Medulla oblongata (tissue), 1 donor: Measurements from ENCODE around the gene LPAR6.
"Not testable (repeated sequence)": the region's sequence is repeated elsewhere in the genome, so short reads cannot be mapped to it uniquely, and the experiment has no call there.

Experiments
- DNase-seq: peaks from one replicate; pipeline ENCODE4 v3.0.0-alpha.2; 2015; ENCODE audit errors: extremely low spot score

Gene LPAR6, protein sequence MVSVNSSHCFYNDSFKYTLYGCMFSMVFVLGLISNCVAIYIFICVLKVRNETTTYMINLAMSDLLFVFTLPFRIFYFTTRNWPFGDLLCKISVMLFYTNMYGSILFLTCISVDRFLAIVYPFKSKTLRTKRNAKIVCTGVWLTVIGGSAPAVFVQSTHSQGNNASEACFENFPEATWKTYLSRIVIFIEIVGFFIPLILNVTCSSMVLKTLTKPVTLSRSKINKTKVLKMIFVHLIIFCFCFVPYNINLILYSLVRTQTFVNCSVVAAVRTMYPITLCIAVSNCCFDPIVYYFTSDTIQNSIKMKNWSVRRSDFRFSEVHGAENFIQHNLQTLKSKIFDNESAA

DNA sequence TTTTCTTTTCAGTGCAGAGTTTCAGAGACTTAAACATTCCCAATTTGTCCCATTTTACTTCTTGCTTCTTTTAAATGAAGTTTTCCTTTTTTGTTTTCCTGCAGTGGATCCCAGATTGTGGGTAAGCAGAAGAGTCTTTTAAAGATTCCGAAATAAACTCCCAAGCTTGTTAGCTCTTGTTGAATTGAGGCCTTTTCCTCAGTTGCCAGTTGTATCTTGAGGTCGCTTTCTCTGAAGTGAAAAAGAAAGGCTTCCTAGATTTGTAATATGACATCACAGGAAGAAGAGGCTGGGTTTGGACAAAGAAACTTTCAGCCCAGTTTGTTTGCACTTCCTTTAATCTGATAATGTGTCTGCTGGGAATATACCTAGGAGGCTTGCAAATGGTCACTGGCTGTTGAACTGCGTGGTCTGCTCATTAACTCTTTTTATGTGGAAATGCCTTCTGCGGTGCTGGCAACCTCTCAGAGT, at the start of gene LPAR6:
LPAR6 (minus strand) TSS at position 233 of the 471 bp plus-strand sequence. CDS start 690 bp downstream, outside the sequence.
- peak; percentile 91 for DNase-seq

DNA sequence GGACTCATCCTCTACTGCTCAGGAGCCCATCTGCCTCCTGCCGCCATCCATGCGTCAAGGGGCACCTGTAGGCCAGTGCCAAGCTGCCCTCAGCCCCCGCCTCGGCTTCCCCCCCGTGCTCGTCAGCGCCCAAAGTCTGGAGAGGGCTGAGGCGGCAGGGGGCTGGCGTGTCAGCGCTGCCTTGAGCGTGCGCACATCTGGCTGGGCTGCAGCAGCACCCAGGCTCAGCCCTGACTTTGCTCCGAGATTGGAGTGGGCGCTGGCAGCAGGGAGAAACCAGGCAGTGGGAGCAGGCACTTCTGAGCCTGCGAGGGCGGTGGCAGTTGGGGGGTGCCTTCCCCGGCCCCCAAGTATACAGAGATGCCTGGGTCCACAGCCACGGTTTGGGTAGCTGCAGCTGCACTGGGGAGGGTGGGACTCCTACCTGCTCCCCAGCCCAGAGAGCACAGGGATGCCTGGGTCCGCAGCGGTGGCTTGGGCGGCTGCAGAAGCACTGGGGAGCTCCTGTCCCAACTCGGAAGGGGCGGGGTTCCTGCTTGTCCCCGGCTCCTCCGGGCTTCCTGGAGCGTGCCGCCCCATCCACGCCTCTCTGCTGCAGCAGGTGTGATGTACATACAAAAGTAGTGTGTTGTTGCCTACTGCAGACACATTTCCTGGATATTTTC, 44.8 kb upstream of the LPAR6 start:
- DNase-seq, result no peak

DNA sequence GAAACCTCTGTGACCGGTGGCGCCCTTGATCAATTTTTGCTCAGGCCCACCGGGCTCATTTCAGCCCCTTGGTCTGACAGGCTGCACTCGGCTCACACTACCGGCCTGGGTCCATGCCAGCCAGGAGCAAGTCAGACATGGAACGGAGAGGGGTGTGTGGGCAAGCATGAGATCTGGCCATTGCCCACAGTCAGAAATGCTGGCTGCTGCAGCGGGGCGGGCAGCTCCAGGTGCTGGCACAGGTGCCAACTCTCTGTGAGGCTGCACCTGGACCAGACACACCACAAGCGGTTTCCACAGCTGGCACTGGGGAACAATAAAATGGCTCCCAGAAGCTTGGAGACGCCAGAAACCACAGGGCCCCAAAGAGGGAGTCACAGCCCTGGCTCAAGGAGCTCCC, 43.6 kb upstream of the LPAR6 start:
- DNase-seq, result no peak

DNA sequence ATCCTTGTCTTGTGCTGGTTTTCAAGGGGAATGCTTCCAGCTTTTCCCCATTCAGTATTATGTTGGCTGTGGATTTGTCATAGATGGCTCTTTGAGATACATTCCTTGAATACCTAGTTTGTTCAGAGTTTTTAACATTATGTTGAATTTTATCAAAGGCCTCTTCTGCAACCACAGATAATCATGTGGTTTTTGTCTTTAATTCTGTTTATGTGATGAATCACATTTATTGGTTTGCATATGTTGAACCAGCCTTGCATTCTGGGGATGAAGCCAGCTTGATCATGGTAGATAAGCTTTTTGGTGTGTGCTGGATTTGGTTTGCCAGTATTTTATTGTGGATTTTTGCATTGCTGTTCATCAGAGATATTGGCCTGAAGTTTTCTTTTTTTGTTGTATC, 38.3 kb upstream of the LPAR6 start:
- DNase-seq, result not testable (repeated sequence)

DNA sequence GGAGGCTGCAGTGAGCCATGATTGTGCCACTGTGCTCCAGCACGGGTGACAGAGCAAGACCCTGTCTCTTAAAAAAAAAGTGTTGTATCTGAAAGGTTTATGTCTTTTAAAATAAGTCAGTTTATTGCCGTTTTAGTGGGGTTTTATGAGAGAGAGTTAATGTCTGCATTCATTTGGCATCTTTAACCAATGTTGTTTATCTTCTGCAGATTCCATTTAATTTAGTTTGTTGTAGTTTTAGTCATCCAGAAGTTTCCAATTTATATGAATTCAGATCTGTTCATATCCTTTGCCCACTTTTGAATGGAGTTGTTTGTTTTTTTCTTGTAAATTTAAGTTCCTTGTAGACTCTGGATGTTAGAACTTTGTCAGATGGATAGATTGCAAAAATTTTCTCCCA, 36.7 kb upstream of the LPAR6 start:
- no peak for DNase-seq

DNA sequence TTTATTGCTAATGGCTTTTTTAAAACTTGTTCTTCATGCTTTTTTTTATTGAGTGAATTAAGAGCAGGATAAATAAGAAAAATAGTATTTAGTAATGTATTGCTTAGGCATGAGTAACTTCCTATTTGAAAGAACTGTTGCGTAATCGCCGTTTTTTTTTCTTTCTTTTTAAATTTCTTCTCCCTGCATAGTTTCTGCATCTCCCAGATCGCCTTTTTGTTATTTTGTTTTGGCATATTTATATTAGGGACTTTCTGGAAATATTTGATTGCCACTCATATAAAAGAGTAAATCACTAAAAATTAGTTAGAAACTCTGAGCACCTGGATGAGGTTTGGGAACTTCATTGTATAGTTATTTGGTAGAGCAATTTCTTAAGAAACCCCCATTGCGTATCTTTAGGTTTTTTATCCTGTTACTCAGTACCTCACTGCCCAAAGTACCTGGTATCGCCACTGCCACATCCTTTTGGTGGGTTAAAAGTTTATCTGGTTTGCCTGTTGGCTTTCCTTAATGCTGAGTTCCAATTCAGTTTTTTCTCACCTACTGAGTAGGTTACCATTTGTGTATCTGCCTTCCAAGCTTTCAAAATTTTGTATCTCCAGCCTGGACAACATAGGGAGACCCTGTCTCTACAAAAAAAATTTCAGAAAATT, 36.2 kb upstream of the LPAR6 start:
- DNase-seq, result peak; percentile 35

DNA sequence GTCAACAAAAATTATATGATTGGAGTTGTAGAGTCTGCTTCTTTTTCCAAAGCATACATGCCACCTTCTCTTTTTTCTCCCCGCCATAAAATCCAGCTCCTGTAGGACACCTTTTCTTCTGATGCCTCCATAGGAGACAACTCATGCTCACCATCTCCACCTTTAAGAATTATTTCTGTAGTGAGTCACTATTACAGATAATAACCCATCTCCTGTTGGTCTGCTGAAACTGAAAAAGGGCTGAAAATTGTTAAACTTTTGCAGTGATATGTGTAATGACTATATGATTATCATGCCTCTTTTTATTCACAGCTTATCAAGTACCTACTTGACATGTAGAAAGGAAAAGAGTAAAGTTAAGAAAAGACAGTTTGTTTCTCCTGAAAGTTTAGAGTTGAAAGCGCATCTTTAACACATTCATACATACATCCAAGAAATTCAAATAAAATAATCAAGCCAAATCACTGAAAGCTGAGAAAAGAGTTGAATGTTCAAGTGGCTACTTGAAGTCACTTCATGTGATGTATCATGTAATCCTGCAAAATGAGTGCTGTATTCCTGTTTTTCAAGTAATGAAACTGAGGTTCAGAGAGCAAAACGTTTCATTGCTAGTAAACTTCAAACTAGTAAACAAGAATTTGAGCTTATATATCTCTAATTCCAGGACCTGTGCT, 35.5 kb upstream of the LPAR6 start:
- no peak for DNase-seq

DNA sequence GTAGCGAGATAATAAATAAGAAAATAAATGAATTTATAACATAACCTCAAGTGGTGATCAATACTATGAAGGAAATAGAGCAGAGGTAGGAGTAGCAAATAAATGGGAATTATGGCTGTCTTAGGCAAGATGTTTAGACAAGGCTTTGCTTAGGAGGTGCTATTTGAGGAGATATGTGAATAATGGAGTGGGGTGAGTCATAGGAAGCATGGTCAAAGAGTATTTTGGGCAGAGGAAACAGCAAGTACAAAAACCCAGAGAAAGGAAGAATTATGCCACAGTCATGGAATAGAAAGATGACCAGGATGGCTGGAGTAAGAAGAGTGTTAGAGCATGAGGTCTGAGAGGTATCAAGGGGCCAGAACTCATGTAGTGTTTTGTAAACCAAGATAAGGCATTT, 33.6 kb upstream of the LPAR6 start:
- DNase-seq, result no peak

DNA sequence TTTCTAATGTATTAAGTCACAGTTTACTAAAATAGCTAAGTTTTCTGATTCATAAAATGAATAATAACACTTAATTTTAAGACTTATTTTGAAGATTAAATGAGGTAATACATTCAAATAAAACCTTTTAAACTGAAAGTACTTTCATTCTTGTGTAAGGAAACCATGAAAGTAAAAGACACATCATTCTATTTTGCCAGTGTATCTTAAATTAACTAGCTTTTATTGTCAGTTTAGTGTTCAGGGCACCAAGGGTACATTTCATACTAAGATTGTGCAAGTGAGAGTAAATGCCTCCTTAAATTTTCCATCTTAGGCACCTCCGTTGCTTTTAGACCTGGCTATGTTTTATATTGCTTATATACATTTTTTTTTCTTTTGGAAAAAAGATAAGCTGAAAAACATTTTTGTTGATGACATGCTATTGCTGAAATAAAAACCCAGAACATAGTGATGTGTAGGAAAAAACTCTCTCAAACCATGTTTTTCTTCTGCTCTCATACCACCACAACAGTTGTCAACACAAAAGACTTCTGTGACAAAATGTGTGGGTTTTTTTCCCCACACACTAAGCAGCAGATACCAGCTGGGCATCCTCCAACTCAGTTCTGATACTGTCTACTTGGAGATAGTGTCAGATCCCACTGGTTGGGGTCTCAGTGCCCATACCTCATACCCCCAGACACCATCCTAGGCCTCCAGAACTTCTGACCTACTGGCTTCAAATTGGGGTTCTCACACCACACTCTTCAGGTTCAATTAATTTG, 30.7 kb upstream of the LPAR6 start:
- DNase-seq, result no peak

DNA sequence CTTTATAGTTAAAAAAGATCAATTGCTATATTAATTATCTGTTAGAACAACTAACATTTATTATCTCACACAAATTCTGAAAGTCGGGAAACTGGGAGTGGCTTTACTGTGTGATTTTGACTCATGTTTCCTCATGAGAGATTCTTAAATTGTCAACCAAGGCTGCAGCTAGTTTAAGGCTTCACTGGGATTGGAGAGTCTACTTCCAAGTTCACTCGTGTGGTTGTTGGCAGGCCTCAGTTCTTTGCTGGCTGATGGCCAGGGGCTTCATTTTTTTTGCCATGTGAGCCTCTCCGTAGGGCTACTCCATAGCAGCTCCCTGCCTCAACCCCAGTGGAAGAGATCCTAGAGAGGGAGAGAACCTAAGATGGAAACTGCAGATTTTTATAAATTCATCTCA, 24.5 kb upstream of the LPAR6 start:
- DNase-seq, result peak; percentile 75

DNA sequence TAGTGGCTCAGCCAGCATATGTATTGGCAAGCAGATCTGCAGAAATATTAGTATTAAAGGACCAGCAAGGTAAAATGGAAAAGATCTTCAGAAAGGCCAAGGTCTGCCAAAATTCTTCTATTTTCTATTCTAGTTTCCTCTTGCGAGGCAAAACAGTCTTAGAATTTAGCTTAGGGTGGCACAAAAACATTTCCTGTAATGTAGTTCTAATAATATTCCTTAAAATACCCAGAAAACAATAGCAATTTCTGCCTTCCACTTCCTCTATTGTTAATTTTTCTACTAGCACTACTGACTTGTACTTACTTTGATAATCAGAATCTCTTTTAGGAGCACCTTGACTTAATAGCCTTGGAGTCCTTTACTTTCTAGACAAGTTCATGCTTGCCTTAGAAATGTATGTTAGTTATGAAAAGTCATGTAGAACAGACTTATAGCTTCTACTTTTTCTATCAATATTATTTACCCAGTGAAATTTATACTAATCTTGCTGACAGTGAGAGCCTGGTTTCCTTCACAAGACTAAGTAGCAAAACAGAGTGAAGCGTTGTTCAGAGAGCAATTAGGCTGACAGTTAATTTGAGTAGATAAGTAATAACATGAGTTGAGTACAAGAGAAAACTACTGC, 23.9 kb upstream of the LPAR6 start:
- peak; percentile 28 for DNase-seq

DNA sequence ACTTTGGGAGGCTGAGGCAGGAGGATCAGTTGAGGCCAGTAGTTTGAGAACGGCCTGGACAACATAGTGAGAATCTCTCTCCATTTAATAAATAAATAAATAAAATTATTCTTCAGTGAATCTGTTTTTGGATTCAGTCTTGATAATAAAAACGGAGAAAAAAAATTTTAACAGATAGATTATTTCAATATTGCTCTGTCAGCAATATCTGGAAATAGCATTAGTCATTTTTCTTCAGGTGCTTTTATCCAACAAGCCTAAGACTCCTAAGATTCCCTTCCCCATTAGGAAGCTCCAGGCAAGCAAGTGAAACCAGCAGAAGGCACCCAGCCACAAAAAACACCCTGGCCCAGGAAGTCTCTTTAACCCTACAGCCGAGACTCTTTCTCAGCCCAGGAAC, 21.3 kb upstream of the LPAR6 start:
- no peak for DNase-seq

DNA sequence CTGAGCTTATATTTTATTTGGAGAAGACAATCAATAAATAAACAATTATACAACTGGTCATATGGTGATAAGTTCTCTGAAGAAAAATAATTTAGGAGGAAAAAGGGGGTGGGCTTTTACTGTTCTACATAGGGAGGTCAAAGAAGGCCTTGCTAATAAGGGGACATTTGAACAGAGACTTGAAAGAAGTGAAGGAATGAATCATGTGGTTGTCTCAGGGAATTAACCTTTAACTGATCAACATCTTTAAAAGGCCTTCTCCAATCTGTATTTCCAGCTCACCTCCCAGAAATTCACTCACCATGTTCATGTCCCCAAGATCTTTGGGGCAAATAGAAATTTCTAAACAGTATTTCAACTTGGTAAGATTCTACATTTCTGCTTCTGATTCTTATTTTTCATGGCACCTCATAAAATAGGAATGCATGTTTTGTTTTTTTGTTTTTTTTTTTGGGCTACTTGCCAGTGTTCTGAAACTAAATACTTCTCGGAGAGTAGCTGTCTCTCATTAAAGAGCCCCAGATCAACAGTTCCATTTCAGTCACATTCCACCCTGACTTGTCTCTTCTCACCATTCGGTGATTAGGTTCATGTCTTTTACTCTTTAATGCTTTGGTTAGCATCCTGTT, 19.2 kb upstream of the LPAR6 start:
- DNase-seq, result peak; percentile 39

DNA sequence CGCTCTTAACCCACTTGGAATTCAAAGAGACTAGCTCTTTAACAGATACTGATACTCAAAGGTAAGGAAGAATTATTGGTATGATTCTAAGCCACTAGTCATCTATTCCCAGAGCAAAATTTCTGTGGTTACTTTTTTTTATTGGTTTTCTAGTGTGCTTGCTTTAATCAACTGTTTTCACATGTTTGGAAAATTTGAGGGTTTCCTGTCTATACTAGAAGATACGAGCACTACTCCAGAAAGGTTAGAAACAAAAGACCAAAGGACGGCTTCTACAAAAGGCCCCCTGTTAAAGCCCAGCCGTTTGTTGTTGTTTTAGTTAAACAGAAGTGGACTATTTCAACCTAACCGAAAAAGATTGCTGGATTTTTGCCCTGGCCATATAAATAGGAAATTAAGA, 18.5 kb upstream of the LPAR6 start:
- DNase-seq, result peak; percentile 52

DNA sequence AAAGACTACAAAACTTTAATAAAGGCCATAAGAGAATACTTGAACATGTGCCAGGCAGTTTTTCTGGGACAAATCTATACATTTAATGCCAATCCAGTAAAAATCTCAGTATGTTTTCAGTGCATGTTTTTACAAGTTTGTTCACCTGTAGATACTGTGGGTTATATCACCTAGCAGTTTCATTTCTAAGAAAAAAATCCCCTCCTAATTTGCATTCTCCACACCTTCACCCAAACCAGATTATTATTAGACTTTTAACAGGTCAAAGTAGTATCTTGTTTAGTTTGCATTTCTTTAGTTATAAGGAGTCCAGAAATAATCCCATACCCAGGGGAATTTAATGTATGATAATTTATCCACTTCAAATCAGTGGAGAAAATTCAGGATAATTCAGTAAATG, 17.0 kb upstream of the LPAR6 start:
- no peak for DNase-seq

DNA sequence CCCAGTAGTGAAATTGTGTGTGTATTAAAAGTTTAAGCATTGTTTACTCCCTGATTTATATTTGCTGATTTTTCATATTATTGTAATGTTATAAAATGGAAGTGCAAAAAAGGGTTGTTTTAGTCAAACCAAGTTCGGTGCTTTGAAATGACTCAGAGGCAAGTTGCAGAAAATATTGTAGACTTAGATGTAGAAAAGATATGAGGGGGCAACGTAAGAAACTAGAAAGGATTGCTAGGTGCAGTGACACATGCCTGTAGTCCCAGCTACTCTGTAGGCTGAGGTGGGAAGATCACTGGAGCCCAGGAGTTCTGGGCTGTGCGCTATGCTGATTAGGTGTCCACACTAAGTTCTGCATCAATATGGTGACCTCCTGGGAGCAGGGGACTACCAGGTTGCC, 16.1 kb upstream of the LPAR6 start:
- DNase-seq, result no peak

DNA sequence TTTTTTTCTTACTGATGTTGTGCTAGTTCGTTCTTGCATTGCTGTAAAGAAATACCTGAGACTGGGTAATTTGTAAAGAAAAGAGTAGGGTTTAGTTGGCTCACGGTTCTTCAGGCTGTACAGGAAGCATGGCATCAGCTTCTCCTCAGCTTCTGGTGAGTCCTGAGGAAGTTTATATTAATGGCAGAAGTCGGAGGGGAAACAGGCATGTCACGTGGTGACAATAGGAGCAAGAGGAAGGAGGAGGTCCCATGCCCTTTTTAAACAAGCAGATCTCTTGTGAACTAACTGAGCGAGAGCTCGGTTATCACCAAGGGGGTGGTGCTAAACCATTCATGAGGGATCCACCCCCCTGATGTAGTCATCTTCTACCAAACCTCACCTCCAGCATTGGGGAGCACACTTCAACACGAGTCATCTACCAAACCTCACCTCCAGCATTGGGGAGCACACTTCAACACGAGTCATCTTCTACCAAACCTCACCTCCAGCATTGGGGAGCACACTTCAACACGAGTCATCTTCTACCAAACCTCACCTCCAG, 13.9 kb upstream of the LPAR6 start:
- not testable (repeated sequence) for DNase-seq

DNA sequence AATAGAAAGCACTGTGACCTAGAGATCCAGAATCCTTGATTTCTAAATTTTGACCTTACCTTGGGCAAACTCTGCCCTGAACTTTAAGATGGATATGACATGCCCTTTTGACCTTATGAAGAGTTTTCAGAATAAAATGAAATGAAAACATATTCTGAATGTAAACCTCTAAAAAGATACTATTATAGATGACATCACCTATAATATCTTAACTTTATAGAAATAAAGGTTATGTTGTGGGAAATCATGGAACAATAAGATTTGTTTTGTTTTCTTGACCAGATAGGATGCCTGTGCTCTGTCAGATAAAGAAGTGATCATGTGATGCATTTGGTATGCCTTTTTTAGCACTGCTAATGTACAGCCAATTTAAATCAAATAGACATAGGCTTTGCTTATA, 13.1 kb upstream of the LPAR6 start:
- DNase-seq, result no peak

DNA sequence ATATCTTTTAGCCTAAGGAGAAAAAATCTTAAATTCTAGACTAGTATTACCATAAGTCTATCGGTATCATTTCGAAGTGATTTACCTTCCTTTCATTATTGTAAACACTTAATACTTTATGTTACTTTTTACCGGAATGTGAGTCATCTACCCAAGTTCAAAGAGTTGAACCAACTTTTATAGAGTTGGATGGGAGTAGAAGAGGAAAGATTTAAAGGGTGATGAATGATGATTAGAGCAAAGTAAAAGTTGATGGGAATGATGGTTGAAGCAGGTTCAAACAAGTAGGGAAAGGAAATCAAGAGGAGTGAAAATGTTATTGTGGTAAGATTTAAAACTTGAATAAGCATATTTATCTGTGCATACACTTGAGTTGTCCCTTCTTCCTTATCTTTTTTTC, 11.3 kb upstream of the LPAR6 start:
- DNase-seq, result no peak

DNA sequence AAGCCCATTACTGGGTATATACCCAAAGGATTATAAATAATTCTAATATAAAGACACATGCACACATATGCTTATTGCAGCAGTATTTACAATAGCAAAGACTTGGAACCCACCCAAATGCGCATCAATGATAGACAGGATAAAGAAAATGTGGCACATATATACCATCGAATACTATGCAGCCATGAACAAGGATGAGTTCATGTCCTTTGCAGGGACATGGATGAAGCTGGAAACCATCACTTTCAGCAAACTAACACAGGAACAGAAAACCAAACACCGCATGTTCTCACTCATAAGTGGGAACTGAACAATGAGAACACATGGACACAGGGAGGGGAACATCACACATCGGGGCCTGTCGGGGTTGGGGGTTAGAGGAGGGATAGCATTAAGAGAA, 9.1 kb upstream of the LPAR6 start:
- DNase-seq, result not testable (repeated sequence)
